HEK293 (cell line): ENCODE results near the gene SNX8.

Experiments
- CTCF ChIA-PET: fragments of 350-600 bp; formaldehyde crosslinking; extraction: SDS; loops from one replicate; lab custom pipeline; 2021; ENCODE audit warnings: antibody characterized with exemption; lab: Yijun Ruan, JAX
- POLR2A ChIA-PET: fragments of 300-600 bp; formaldehyde crosslinking; extraction: SDS; loops from one replicate; lab custom pipeline; 2020; ENCODE audit warnings: antibody characterized with exemption, inconsistent platforms; lab: Yijun Ruan, JAX
- H3K27ac ChIP-seq: fragments of 200-500 bp; sonication (Bioruptor generic); 2 replicates; pipeline ENCODE4 v1.5.1; 2014; ENCODE audit warnings: low read depth, low read length, control low read depth, inconsistent platforms; ENCODE audit errors: extremely low read depth
- H3K36me3 ChIP-seq, 2 experiments: fragments of 200-500 bp in 1 of 2; sonication (Bioruptor generic) in 1 of 2; 1 replicate in 1 of 2; 2 replicates in 1 of 2; pipeline ENCODE4 v1.5.1; 2014 to 2017; ENCODE audit warnings: inconsistent platforms in 2 of 2, low read length in 2 of 2; ENCODE audit not compliant: control insufficient read depth in 2 of 2, insufficient read depth in 1 of 2
- H3K4me1 ChIP-seq: fragments of 200-500 bp; sonication (Bioruptor generic); 2 replicates; pipeline ENCODE4 v1.5.1; 2014; ENCODE audit warnings: mild to moderate bottlenecking, low read length, inconsistent platforms; ENCODE audit not compliant: control insufficient read depth, insufficient read depth
- H3K4me3 ChIP-seq: 2 replicates; pipeline ENCODE4 v1.5.1; 2011; ENCODE audit warnings: low read depth, mild to moderate bottlenecking, control low read depth, low read length, moderate library complexity
- H3K9me3 ChIP-seq: fragments of 200-500 bp; sonication (Bioruptor generic); 2 replicates; pipeline ENCODE4 v1.5.1; 2014; ENCODE audit warnings: low read depth, low read length, inconsistent platforms; ENCODE audit not compliant: control insufficient read depth, insufficient read depth
- BCL11A ChIP-seq: fragments of 450-650 bp; formaldehyde crosslinking; IDR thresholded peaks from 2 replicates; pipeline ENCODE4 v1.5.1; 2016; ENCODE audit warnings: low read depth, missing biosample characterization, missing genetic modification characterization
- BCL6B ChIP-seq: fragments of 450-650 bp; formaldehyde crosslinking; IDR thresholded peaks from 2 replicates; pipeline ENCODE4 v1.5.1; 2017; ENCODE audit warnings: missing biosample characterization, missing genetic modification characterization
- OVOL3 ChIP-seq: fragments of 450-650 bp; formaldehyde crosslinking; IDR thresholded peaks from 2 replicates; pipeline ENCODE4 v1.5.1; 2016; ENCODE audit warnings: missing biosample characterization, missing genetic modification characterization
- TRIM28 ChIP-seq: IDR thresholded peaks from 2 replicates; pipeline ENCODE4 v1.6.1; 2011; ENCODE audit warnings: low read length, control low read depth, borderline replicate concordance
- WT1 ChIP-seq: fragments of 450-650 bp; formaldehyde crosslinking; IDR thresholded peaks from 2 replicates; pipeline ENCODE4 v1.5.1; 2016; ENCODE audit warnings: missing biosample characterization, missing genetic modification characterization
- ZBTB17 ChIP-seq: fragments of 450-650 bp; formaldehyde crosslinking; IDR thresholded peaks from 2 replicates; pipeline ENCODE4 v1.5.1; 2016; ENCODE audit warnings: missing biosample characterization, missing genetic modification characterization
- ZBTB20 ChIP-seq: fragments of 450-650 bp; formaldehyde crosslinking; IDR thresholded peaks from 2 replicates; pipeline ENCODE4 v1.5.1; 2016; ENCODE audit warnings: missing biosample characterization, missing genetic modification characterization
- ZBTB21 ChIP-seq: fragments of 450-650 bp; formaldehyde crosslinking; IDR thresholded peaks from 2 replicates; pipeline ENCODE4 v1.5.1; 2017; ENCODE audit warnings: missing biosample characterization, missing genetic modification characterization
- ZEB2 ChIP-seq: fragments of 450-650 bp; formaldehyde crosslinking; IDR thresholded peaks from 2 replicates; pipeline ENCODE4 v1.5.1; 2016; ENCODE audit warnings: missing biosample characterization, missing genetic modification characterization
- ZFP41 ChIP-seq: fragments of 450-650 bp; formaldehyde crosslinking; IDR thresholded peaks from 2 replicates; pipeline ENCODE4 v1.5.1; 2016; ENCODE audit warnings: missing biosample characterization, missing genetic modification characterization, borderline replicate concordance
- ZNF146 ChIP-seq: fragments of 450-650 bp; formaldehyde crosslinking; IDR thresholded peaks from 2 replicates; pipeline ENCODE4 v1.5.1; 2016; ENCODE audit warnings: missing biosample characterization, missing genetic modification characterization
- ZNF18 ChIP-seq: fragments of 450-650 bp; formaldehyde crosslinking; IDR thresholded peaks from 2 replicates; pipeline ENCODE4 v1.5.1; 2016; ENCODE audit warnings: missing biosample characterization, missing genetic modification characterization
- ZNF184 ChIP-seq: fragments of 450-650 bp; IDR thresholded peaks from 2 replicates; pipeline ENCODE4 v1.5.1; 2018; ENCODE audit warnings: missing biosample characterization, mild to moderate bottlenecking, missing genetic modification characterization
- ZNF221 ChIP-seq: fragments of 450-650 bp; formaldehyde crosslinking; IDR thresholded peaks from 2 replicates; pipeline ENCODE4 v1.5.1; 2017; ENCODE audit warnings: missing biosample characterization, missing genetic modification characterization, borderline replicate concordance
- ZNF223 ChIP-seq: fragments of 450-650 bp; formaldehyde crosslinking; IDR thresholded peaks from 2 replicates; pipeline ENCODE4 v1.5.1; 2016; ENCODE audit warnings: missing biosample characterization, missing genetic modification characterization
- ZNF311 ChIP-seq: fragments of 450-650 bp; formaldehyde crosslinking; IDR thresholded peaks from 2 replicates; pipeline ENCODE4 v1.5.1; 2017; ENCODE audit warnings: missing biosample characterization, missing genetic modification characterization, borderline replicate concordance
- ZNF335 ChIP-seq: fragments of 450-650 bp; formaldehyde crosslinking; conservative IDR thresholded peaks from 2 replicates; pipeline ENCODE4 v1.5.1; 2016; ENCODE audit warnings: missing biosample characterization, missing genetic modification characterization
- ZNF394 ChIP-seq: fragments of 450-650 bp; formaldehyde crosslinking; IDR thresholded peaks from 2 replicates; pipeline ENCODE4 v1.5.1; 2016; ENCODE audit warnings: missing biosample characterization, missing genetic modification characterization, mild to moderate bottlenecking, moderate library complexity, borderline replicate concordance
- ZNF473 ChIP-seq: fragments of 450-650 bp; formaldehyde crosslinking; IDR thresholded peaks from 2 replicates; pipeline ENCODE4 v1.5.1; 2017; ENCODE audit warnings: missing biosample characterization, missing genetic modification characterization
- ZNF518A ChIP-seq: fragments of 450-650 bp; formaldehyde crosslinking; conservative IDR thresholded peaks from 2 replicates; pipeline ENCODE4 v1.5.1; 2016; ENCODE audit warnings: low read depth, missing biosample characterization, missing genetic modification characterization
- ZNF529 ChIP-seq: fragments of 450-650 bp; formaldehyde crosslinking; IDR thresholded peaks from 2 replicates; pipeline ENCODE4 v1.5.1; 2017; ENCODE audit warnings: missing genetic modification characterization, missing biosample characterization; ENCODE audit not compliant: insufficient replicate concordance
- ZNF558 ChIP-seq: fragments of 450-650 bp; formaldehyde crosslinking; IDR thresholded peaks from 2 replicates; pipeline ENCODE4 v1.5.1; 2016; ENCODE audit warnings: missing biosample characterization, missing genetic modification characterization
- ZNF654 ChIP-seq: fragments of 450-650 bp; formaldehyde crosslinking; IDR thresholded peaks from 2 replicates; pipeline ENCODE4 v1.5.1; 2016; ENCODE audit warnings: low read depth, missing biosample characterization, missing genetic modification characterization
- ZNF768 ChIP-seq: fragments of 450-650 bp; formaldehyde crosslinking; IDR thresholded peaks from 2 replicates; pipeline ENCODE4 v1.5.1; 2018; ENCODE audit warnings: missing biosample characterization, mild to moderate bottlenecking, missing genetic modification characterization
- ZNF785 ChIP-seq: fragments of 450-650 bp; formaldehyde crosslinking; IDR thresholded peaks from 2 replicates; pipeline ENCODE4 v1.5.1; 2016; ENCODE audit warnings: missing biosample characterization, missing genetic modification characterization
- ZNF843 ChIP-seq: fragments of 450-650 bp; formaldehyde crosslinking; IDR thresholded peaks from 2 replicates; pipeline ENCODE4 v1.5.1; 2016; ENCODE audit warnings: missing biosample characterization, missing genetic modification characterization
- ZSCAN23 ChIP-seq: fragments of 450-650 bp; formaldehyde crosslinking; IDR thresholded peaks from 2 replicates; pipeline ENCODE4 v1.5.1; 2016; ENCODE audit warnings: missing biosample characterization, missing genetic modification characterization
- TF ChIP-seq, protein P1 (sequence below): fragments of 450-650 bp; formaldehyde crosslinking; IDR thresholded peaks from 2 replicates; pipeline ENCODE4 v1.5.1; 2016; ENCODE audit warnings: missing biosample characterization, missing genetic modification characterization

Gene SNX8

GRCh38 chr7:2282185-2282751, 32.0 kb downstream of the SNX8 start:
- POLR2A ChIA-PET, result no interaction called here
- no peaks in the 10 kb centered on the region for H3K9me3 ChIP-seq
- TF ChIP-seq ZNF654 (tag by site-specific recombination) (no peak), ZBTB21 (tag by site-specific recombination) (no peak), BCL6B (no peak), WT1 (tag by site-specific recombination) (no peak), ZNF785 (no peak), TRIM28 (no peak), BCL11A (tag by site-specific recombination) (no peak), ZNF518A (tag by site-specific recombination) (no peak), ZNF473 (tag by site-specific recombination) (no peak), ZNF335 (tag by site-specific recombination) (no peak)
- TF ChIP-seq, protein P1, sequence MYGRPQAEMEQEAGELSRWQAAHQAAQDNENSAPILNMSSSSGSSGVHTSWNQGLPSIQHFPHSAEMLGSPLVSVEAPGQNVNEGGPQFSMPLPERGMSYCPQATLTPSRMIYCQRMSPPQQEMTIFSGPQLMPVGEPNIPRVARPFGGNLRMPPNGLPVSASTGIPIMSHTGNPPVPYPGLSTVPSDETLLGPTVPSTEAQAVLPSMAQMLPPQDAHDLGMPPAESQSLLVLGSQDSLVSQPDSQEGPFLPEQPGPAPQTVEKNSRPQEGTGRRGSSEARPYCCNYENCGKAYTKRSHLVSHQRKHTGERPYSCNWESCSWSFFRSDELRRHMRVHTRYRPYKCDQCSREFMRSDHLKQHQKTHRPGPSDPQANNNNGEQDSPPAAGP (tag by site-specific recombination), result no peak
- no peak overlapping the region for H3K4me3 ChIP-seq
- H3K27ac ChIP-seq, result no peak overlapping the region
- no peaks in the 10 kb centered on the region for H3K36me3 ChIP-seq
- H3K4me1 ChIP-seq, result no peaks in the 10 kb centered on the region
- CTCF ChIA-PET, result interaction anchor here (0.6 kb wide), 2 partner anchors 42 to 80 kb away, joined by 3 to 4 read pairs; no protein-coding TSS in a partner anchor

DNA sequence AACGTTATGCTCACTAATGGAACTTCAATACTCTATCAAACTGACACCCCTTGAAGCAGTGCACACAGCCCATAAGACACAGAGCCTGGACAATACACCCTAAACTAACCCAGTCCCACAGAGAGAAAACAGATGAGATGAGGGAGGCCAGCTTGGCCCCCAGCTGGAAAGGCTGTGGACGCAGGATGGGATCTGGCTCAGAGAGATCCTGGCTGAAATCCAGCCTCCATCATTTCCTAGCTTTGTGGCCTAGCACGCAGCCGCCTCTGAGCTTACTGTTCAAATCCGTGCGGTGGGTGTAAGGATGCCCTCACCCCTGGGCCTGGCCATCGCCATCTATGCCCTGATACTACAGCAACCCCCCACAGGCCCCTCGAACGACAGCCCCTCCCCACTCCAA, 32.7 kb downstream of the SNX8 start:
- CTCF ChIA-PET, result interaction anchor here (0.6 kb wide), 1 partner anchor 42 kb away, joined by 3 read pairs; no protein-coding TSS in a partner anchor

More for the DNA sequence above, 32.7 kb downstream of the SNX8 start:
- no peaks in the 10 kb centered on the region for H3K4me1 ChIP-seq
- no peak overlapping the region for H3K27ac ChIP-seq
- H3K9me3 ChIP-seq, result no peaks in the 10 kb centered on the region
- no peak overlapping the region for H3K4me3 ChIP-seq
- TF ChIP-seq ZNF768, result no peak
- TF ChIP-seq ZBTB20, result no peak
- TF ChIP-seq ZNF184, result no peak
- no peak for TF ChIP-seq ZBTB17 (tag by site-specific recombination)
- TF ChIP-seq ZNF394 (tag by site-specific recombination), result no peak
- no peak for TF ChIP-seq ZNF223 (tag by site-specific recombination)
- TF ChIP-seq ZEB2, result no peak
- TF ChIP-seq ZNF311 (tag by site-specific recombination), result no peak
- TF ChIP-seq OVOL3 (tag by site-specific recombination), result no peak
- TF ChIP-seq ZSCAN23 (tag by site-specific recombination), result no peak
- no peak for TF ChIP-seq ZNF18 (tag by site-specific recombination)
- TF ChIP-seq ZNF529 (tag by site-specific recombination), result no peak
- no peak for TF ChIP-seq ZNF221 (tag by site-specific recombination)
- no peak for TF ChIP-seq WT1 (tag by site-specific recombination)
- no peak for TF ChIP-seq ZNF146
- no peak for TF ChIP-seq ZFP41
- TF ChIP-seq ZNF843 (tag by site-specific recombination), result no peak
- no peak for TF ChIP-seq ZNF558 (tag by site-specific recombination)
- POLR2A ChIA-PET, result no interaction called here
- no peaks in the 10 kb centered on the region for H3K36me3 ChIP-seq
